GM12878 (cell line): ENCODE data around the gene MAP3K5. TPM values are rescaled to one million over a fixed set of nuclear protein-coding genes. Genes with fewer than 3 reads are reported as not detected.
A peak's percentile ranks its signal among the peaks of the same experiment; 100 is the strongest.

Experiments
- ATAC-seq: fragments of 200-7000 bp; cut with Tn5 transposase; 3 replicates; pipeline ENCODE4 v1.9.1; 2020; ENCODE audit warnings: mild to moderate bottlenecking, moderate library complexity
- BruUV-seq: library from RNA; stranded (reverse); fragments of 400-500 nt; replicated peaks from 2 replicates; lab custom pipeline; 2021; lab: Mats Ljungman, UMichigan
- CTCF ChIA-PET: fragments of 300-600 bp; sonication (Branson Sonifier 250); formaldehyde crosslinking; extraction: SDS; loops from one replicate; lab custom pipeline; 2021; ENCODE audit warnings: inconsistent platforms; lab: Yijun Ruan, JAX
- POLR2A ChIA-PET: fragments of 350-600 bp; formaldehyde crosslinking; extraction: SDS; loops from one replicate; lab custom pipeline; 2021; ENCODE audit warnings: inconsistent platforms; lab: Charles Lee
- RAD21 ChIA-PET: fragments of 300-600 bp; sonication (Branson Sonifier 250); formaldehyde crosslinking; loops from one replicate; lab custom pipeline; 2023; ENCODE audit warnings: antibody characterized with exemption; ENCODE audit not compliant: unreplicated experiment; lab: Charles Lee
- SMC1A ChIA-PET: fragments of 300-600 bp; sonication (Branson Sonifier 250); formaldehyde crosslinking; loops from one replicate; lab custom pipeline; 2023; ENCODE audit not compliant: unreplicated experiment, uncharacterized antibody; lab: Charles Lee
- DNase-seq: peaks from one replicate; pipeline ENCODE4 v3.0.0-alpha.2; 2011; ENCODE audit warnings: low read depth, low spot score
- FAIRE-seq: peaks from 3 replicates; lab custom pipeline; 2011; peaks lifted over from hg19 to GRCh38; lab: Jason Lieb, UNC
- H2AFZ ChIP-seq: 2 replicates; pipeline ENCODE4 v1.6.0; 2011; ENCODE audit warnings: low read depth, low read length, control low read depth; ENCODE audit not compliant: control insufficient read depth
- H3K27ac ChIP-seq: 2 replicates; pipeline ENCODE4 v1.5.1; 2011; ENCODE audit warnings: control low read depth; ENCODE audit not compliant: control insufficient read depth, insufficient read depth
- H3K27me3 ChIP-seq, 2 experiments: replicated peaks in 1 of 2; 2 replicates each; pipeline versions ENCODE4 v1.6.0 to v1.6.1; 2011; ENCODE audit warnings: low read length in 1 of 2; ENCODE audit not compliant: control insufficient read depth in 2 of 2, insufficient read depth in 2 of 2
- H3K36me3 ChIP-seq, 2 experiments: 2 replicates each; pipeline ENCODE4 v1.5.1; 2011; ENCODE audit warnings: low read length in 1 of 2; ENCODE audit not compliant: control insufficient read depth in 2 of 2, insufficient read depth in 2 of 2
- H3K4me1 ChIP-seq: 2 replicates; pipeline ENCODE4 v1.6.1; 2011; ENCODE audit warnings: mild to moderate bottlenecking, low read length, moderate library complexity, mixed read lengths; ENCODE audit not compliant: control insufficient read depth, insufficient read depth
- H3K4me2 ChIP-seq: 2 replicates; pipeline ENCODE4 v1.6.0; 2011; ENCODE audit warnings: control low read depth; ENCODE audit not compliant: control insufficient read depth, insufficient read depth
- H3K4me3 ChIP-seq: fragments of 200-600 bp; sonication (generic); 2 replicates; pipeline ENCODE4 v1.5.1; 2016
- H3K79me2 ChIP-seq: 2 replicates; pipeline ENCODE4 v1.6.0; 2011; ENCODE audit warnings: low read length; ENCODE audit not compliant: control insufficient read depth, insufficient read depth
- H3K9ac ChIP-seq: 2 replicates; pipeline ENCODE4 v1.8.0; 2011; ENCODE audit warnings: low read length, control low read depth, mixed read lengths; ENCODE audit not compliant: control insufficient read depth, insufficient read depth
- H3K9me3 ChIP-seq: replicated peaks from 3 replicates; pipeline ENCODE4 v1.5.1; 2011; ENCODE audit warnings: mild to moderate bottlenecking, low read length; ENCODE audit not compliant: control insufficient read depth, insufficient read depth
- H4K20me1 ChIP-seq: 2 replicates; pipeline ENCODE4 v1.6.0; 2011; ENCODE audit not compliant: control insufficient read depth, insufficient read depth
- EED ChIP-seq: sonication (generic); IDR thresholded peaks from 2 replicates; pipeline ENCODE4 v1.6.1; 2016; ENCODE audit warnings: antibody characterized with exemption, low read depth
- HDAC6 ChIP-seq: fragments of 200-600 bp; sonication (generic); IDR thresholded peaks from one replicate; pipeline ENCODE4 v1.8.0; 2017; ENCODE audit warnings: antibody characterized with exemption; ENCODE audit not compliant: unreplicated experiment
- MXI1 ChIP-seq: fragments of 150-350 bp; IDR thresholded peaks from 2 replicates; pipeline ENCODE4 v1.6.1; 2011; ENCODE audit warnings: low read depth, mild to moderate bottlenecking, inconsistent platforms, low read length, improper control_type of control experiment
- NR2F1 ChIP-seq: fragments of 450-650 bp; conservative IDR thresholded peaks from 2 replicates; pipeline ENCODE4 v1.6.1; 2017; ENCODE audit warnings: mild to moderate bottlenecking
- PAX5 ChIP-seq: IDR thresholded peaks from 2 replicates; pipeline ENCODE4 v1.6.1; 2011; ENCODE audit warnings: low read depth, low read length, borderline replicate concordance
- PKNOX1 ChIP-seq: fragments of 450-650 bp; IDR thresholded peaks from 2 replicates; pipeline ENCODE4 v1.6.1; 2016; ENCODE audit warnings: mild to moderate bottlenecking
- POLR2A ChIP-seq: IDR thresholded peaks from 2 replicates; pipeline ENCODE4 v1.6.1; 2011; ENCODE audit warnings: low read depth, mild to moderate bottlenecking, low read length
- PRDM15 ChIP-seq: fragments of 450-650 bp; formaldehyde crosslinking; IDR thresholded peaks from 2 replicates; pipeline ENCODE4 v1.4.0; 2020; ENCODE audit warnings: mild to moderate bottlenecking, moderate library complexity
- WGBS: methylation state at CpG from one replicate; pipeline ENCODE4 v1.1.6; 2016; ENCODE audit warnings: low lambda C conversion rate; ENCODE audit not compliant: insufficient replicate concordance, insufficient coverage; ENCODE audit errors: missing lambda C conversion rate; 5-methylcytosine and 5-hydroxymethylcytosine counted together
- in situ Hi-C: fragments of 300-500 bp; cut with MboI; formaldehyde crosslinking; loops from 9 replicates; pipeline ENCODE4 v1.14.3; 2018; ENCODE audit warnings: mixed read lengths
- intact Hi-C: fragments of 100-400 bp; cut with micrococcal nuclease; formaldehyde crosslinking; loops from one replicate; pipeline ENCODE4 v1.14.2; 2022; ENCODE audit not compliant: unreplicated experiment
- polyA plus RNA-seq, 11 experiments: library from polyadenylated mRNA; depleted of rRNA in 4 of 11; unstranded in 6 of 11; stranded (reverse) in 5 of 11; fragments of >200 nt; fragmentation: Nextera tagmentation in 4 of 11; fragmentation: Illumina TruSeq in 1 of 11; extraction: Ambion mirVana in 4 of 11; extraction: Trizol in 1 of 11; gene quantifications; 1 replicate in 1 of 11; 2 replicates in 10 of 11; pipeline versions ENCODE4 v1.2.1 to v1.2.3, GENCODE V29; 2011 to 2016; ENCODE audit warnings: inconsistent platforms in 2 of 11, missing spikeins in 2 of 11, low read depth in 1 of 11
- total RNA-seq, 4 experiments: library from RNA; depleted of rRNA in 3 of 4; stranded (reverse); fragments of >200 nt in 3 of 4; fragmentation: Illumina TruSeq in 1 of 4; extraction: Trizol in 1 of 4; gene quantifications; 2 replicates each; pipeline versions ENCODE4 v1.2.1 to v1.2.3, GENCODE V29; 2013 to 2021

MAP3K5 gene
- total and polyA plus RNA-seq, 10 of the 15 experiments (the other 5 are each of a cell fraction or from before 2014, with no cell fraction given) = 5.4 to 34.3 (median 26.4) TPM

GRCh38 chr6:136752554-136752953 lies 39.7 kb downstream of the MAP3K5 start (continued):
- TF ChIP-seq HDAC6 = no peak
- TF ChIP-seq, all 136 proteins: peak for 8

GRCh38 chr6:136751991-136752390 lies 40.3 kb downstream of the MAP3K5 start:
- Histone ChIP-seq H3K27me3 (no peaks in the 10 kb centered on the region), H3K4me3 (peak overlapping the region; percentile 19), H3K27ac (peak overlapping the region; percentile 93), H4K20me1 (no peaks in the 10 kb centered on the region), H3K79me2 (peaks cover 96% of the 10 kb centered on the region), H3K9me3 (no peaks in the 10 kb centered on the region), H2AFZ (no peak overlapping the region), H3K36me3 (peaks cover 4 to 10% of the 10 kb centered on the region in 2 experiments; a peak in 3 of 4 replicates), H3K4me1 (peaks cover 53% of the 10 kb centered on the region), H3K9ac (peak overlapping the region; percentile 22), H3K4me2 (peak overlapping the region; percentile 93)
- CTCF ChIA-PET = interaction anchor here (1.0 to 2.6 kb wide), 9 partner anchors 11 to 107 kb away, joined by 3 to 14 read pairs (median 5); partner anchors contain the start of gene MAP3K5
- POLR2A ChIA-PET = interaction anchor here (0.6 to 4.0 kb wide), 9 partner anchors 11 to 40 kb away, joined by 3 to 43 read pairs (median 7); partner anchors contain the start of gene MAP3K5
- RAD21 ChIA-PET = interaction anchor here (0.9 to 4.4 kb wide), 12 partner anchors 11 to 39 kb away, joined by 3 to 59 read pairs (median 4); partner anchors contain the start of gene MAP3K5
- intact Hi-C loops (loop anchor here (1.0 kb wide), 3 partner anchors 12 to 40 kb away; partner anchors contain the start of gene MAP3K5), in situ Hi-C loops (no loop called here)
- FAIRE-seq = no peak
- TF ChIP-seq MXI1 = peak; percentile 37; the same call in 1 of the 2 replicates
- 0 out of 2 replicates have a peak, but pooled peaks have one; percentile 5 for TF ChIP-seq EED
- no peak for TF ChIP-seq PRDM15 (CRISPR knock-in tag)
- 0 out of 2 replicates have a peak, but pooled peaks have one; percentile 35 for TF ChIP-seq POLR2A
- 0 out of 2 replicates have a peak, but pooled peaks have one; percentile 2 for TF ChIP-seq NR2F1
- TF ChIP-seq PKNOX1 = 0 out of 2 replicates have a peak, but pooled peaks have one; percentile 3
- TF ChIP-seq PAX5 = no peak
- peak; percentile 28 for ATAC-seq
- SMC1A ChIA-PET = interaction anchor here (0.8 to 19.4 kb wide), 11 partner anchors 11 to 108 kb away, joined by 3 to 370 read pairs (median 8); partner anchors contain the start of gene MAP3K5
- no peak for DNase-seq
- WGBS = 27% methylated on average over 2 of the region's 2 CpGs
- BruUV-seq = no TSS peak
